GM12872 (cell line): ENCODE results near the gene JARID2.

Experiments
- TF ChIP-seq, protein P1 (sequence below): IDR thresholded peaks from 3 replicates; pipeline ENCODE4 v1.5.1; 2011; ENCODE audit warnings: low read depth, mild to moderate bottlenecking, low read length, moderate library complexity; ENCODE audit not compliant: insufficient read depth

Gene JARID2

DNA sequence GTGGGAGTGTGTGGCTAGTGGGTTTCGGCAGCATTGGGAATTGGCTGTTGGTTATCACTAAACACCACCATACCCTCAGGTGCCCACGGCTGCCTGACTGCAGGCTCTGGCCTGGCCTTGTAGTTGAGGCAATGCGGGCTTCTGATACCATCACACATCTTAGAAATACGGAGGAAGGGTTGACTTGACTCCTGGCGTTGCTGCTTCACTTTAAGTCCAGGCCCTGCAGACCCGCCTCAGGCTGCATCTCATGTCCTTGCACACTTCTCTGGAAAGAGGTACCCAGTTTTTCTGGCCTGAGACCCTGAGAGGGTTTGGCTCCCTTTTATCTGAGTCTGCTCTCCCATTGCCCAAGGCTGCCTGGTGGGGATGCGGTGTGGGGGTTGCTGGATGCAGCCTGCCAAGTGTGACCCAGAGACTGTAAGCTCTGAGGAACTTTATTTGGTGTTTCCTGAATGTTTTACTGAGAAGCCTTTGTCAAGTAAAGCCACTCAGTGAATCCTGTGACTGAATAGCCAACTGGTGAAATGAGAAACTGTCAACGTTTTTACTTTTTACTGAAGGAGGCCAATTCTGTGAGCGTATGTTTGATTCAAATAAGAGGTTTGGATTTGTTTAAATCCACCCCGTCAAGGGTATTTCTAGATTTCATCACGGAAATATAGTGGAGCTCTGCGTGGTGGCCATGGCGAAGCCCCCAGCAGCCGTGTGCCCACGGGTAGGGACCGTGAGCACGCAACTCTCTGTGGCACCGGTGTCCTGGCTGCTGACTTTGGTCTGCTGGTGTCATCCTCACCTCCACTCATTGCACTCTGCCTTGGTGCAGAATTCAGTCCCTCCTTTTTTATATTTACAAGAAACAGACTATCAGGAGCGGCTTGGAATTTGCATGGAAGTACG is 256.8 kb downstream of the JARID2 start:
- TF ChIP-seq, protein P1, sequence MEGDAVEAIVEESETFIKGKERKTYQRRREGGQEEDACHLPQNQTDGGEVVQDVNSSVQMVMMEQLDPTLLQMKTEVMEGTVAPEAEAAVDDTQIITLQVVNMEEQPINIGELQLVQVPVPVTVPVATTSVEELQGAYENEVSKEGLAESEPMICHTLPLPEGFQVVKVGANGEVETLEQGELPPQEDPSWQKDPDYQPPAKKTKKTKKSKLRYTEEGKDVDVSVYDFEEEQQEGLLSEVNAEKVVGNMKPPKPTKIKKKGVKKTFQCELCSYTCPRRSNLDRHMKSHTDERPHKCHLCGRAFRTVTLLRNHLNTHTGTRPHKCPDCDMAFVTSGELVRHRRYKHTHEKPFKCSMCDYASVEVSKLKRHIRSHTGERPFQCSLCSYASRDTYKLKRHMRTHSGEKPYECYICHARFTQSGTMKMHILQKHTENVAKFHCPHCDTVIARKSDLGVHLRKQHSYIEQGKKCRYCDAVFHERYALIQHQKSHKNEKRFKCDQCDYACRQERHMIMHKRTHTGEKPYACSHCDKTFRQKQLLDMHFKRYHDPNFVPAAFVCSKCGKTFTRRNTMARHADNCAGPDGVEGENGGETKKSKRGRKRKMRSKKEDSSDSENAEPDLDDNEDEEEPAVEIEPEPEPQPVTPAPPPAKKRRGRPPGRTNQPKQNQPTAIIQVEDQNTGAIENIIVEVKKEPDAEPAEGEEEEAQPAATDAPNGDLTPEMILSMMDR, result no peak

DNA sequence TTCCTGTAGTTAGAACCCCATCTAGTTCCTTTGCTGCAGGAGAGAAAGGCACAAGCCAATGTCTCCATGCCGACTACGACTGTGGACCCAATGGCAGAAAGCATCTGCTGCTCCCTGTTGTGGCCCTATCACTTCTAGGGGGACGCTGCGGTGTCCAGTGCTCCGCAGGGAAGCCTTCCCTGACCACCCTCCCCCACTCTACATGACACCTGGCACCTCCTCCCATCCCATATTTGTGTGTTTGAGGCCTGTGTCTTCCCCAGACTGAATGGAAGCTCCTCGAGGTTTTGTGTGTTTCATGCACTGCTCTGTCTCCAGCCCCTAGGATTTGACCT is 257.4 kb downstream of the JARID2 start:
- TF ChIP-seq, protein P1, result no peak

DNA sequence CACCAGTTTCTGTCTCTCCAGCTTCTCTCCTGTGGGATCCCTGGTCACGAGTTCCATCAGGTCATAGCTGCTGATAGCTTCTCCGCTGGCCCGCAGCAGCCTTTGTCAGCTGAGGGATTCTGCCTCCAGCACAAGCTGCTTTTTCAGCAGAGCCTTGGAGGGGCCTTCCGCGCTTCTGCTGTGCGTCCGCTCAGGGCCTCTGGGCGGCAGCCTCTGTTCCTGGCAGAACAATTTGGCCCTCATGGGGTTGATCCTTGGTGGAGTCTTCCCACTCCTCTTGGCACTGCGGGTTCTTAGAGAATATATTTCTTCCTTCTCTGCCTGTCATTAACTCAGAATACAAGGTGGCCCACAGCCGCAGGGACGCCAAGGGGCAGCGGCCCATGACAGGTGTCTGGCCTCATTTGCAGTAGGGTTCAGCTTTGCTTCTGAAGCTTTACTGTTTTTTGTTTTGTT is 258.2 kb downstream of the JARID2 start:
- TF ChIP-seq, protein P1, result no peak

GRCh38 chr6:15504581-15505350 is 258.9 kb downstream of the JARID2 start:
- TF ChIP-seq, protein P1, result no peak

GRCh38 chr6:15505463-15505918 is 259.6 kb downstream of the JARID2 start:
- TF ChIP-seq, protein P1, result no peak

GRCh38 chr6:15506066-15506465 is 260.2 kb downstream of the JARID2 start:
- TF ChIP-seq, protein P1, result no peak

DNA sequence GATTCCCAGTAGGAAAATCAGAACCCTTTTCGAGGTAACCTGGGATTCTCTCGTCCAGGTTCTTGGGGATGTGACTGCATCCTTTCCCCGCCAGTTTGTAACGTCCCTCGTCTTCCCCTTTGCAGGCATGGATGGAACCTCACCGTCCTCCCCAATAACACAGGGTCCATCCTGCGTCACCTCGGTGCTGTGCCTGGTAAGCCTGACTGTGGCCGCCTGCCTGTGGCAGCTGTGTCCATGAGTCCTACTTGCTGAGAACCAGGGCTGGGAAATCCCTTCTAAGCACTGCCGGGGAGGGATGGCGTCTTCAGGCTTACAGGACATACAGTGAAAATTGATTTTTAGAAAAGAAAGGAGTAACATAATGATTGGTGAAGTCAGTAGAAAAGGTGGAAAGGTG is 261.4 kb downstream of the JARID2 start:
- TF ChIP-seq, protein P1, result no peak
